CD4-positive, alpha-beta T cell treated with Interleukin-21 for 1 hour (primary cell): Measurements from ENCODE around the gene EPN2.

Experiments used
- DNase-seq: peaks from one replicate; pipeline ENCODE4 v3.0.0-alpha.2; 2020

Gene EPN2

DNA sequence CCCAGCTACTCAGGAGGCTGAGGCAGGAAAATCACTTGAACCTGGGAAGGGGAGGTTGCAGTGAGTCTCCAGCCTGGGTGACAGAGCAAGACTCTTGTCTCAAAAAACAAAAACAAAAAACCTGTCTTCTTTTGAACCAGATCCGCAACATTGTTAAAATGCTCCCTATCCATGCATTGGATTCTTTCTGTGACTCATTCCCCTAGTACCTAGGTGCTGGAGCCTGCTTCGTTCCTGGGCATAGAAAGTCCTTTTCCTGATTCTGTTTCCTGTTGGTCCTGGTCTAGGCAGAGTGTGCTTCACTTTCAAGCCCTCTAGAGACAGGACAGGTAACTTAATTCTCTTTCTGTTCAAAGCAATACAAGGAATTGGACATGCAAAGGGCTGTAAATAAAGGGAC, 5.2 kb downstream of the EPN2 start:
- no peak for DNase-seq

DNA sequence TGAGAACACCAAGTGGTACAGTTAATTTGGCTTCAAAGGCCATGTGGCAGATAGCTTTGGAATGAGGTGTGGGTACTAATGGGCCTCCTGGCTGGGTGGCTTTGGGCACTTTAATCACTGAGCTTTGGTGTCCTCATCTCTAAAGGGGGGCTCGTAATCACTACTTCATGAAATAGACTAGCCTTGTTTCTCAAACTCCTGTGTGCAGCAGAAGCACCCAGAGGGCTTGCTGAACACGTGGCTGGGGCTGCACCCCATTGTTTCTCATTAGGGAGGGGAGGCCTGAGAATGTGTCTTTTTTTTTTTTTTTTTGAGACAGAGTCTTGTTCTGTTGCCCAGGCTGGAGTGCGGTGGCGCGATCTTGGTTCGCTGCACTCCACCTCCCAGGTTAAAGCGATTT, 5.8 kb downstream of the EPN2 start:
- no peak for DNase-seq

DNA sequence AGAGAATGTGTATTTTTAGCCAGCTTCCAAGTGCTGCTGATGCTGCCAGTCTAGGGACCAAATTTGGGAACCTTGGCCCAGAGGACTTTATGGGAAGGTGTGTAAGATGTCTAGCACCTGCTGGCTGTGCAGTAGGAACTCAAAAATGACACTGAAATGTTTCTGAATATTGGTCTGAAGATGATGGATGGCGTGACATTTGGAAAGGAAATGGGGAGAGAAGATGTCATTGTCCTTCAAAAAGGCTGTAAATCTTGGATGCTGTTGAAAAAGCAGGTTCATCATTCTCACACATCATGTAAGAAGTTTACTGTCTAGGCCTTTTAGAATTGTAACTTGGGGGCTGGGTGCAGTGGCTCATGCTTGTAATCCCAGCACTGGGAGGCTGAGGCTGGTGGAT, 6.7 kb downstream of the EPN2 start:
- DNase-seq: no peak

DNA sequence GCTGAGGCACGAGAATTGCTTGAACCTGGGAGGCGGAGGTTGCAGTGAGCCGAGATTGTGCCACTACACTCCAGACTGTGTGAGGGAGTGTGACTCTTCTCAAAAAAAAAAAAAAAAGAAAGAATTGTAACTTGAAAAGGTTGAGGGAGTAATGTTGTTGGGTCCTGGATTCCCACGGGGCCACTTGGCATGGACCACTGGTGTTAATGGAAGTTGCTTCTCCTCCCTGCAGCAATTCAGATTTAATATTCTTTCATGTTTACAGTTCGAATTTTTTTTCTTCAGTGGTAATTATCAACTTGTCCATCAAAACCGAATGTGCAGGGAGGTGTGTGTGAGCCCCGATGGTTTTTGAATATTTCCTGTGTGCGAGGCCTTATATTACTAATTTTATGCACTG, 7.2 kb downstream of the EPN2 start:
- no peak for DNase-seq

DNA sequence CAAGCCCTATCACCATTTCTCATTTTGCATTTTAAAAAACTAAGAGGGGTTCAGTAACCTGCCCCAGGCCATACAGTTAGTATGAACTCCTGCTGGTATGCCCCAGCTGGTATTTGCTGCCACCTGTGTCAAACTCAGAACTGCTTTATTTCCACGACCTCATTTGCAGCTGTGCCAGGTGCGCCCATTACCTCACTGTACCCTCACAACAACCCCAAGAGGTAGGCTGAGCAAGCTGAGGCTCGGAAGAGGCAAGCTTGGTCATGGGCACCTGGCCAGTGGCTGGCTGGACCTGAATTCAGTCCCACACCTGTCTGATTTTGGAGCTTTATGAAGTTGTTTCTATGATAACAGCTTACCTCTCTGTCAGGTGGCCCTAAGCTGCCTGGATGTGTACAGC, 7.6 kb downstream of the EPN2 start:
- DNase-seq: no peak

DNA sequence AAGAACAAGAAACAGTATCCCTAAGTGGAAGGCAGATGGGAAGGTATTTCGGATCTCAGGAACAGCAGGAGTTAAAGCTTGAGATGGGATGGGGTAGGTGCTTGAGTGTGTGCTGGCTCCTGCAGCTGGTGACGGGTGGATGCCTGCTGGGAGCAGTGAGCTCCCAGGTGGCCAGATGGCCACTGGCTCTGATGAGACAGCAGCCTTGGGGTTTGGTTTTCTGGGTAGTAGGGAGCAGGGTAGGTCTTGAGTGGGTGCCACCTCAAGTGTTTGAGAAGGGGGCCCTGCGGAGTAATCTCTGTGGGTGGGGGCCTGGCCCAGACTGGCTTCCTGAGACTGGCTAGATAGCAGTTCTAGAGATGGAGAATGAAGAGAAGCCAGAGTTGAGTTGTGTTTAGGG, 10.3 kb downstream of the EPN2 start:
- no peak for DNase-seq

DNA sequence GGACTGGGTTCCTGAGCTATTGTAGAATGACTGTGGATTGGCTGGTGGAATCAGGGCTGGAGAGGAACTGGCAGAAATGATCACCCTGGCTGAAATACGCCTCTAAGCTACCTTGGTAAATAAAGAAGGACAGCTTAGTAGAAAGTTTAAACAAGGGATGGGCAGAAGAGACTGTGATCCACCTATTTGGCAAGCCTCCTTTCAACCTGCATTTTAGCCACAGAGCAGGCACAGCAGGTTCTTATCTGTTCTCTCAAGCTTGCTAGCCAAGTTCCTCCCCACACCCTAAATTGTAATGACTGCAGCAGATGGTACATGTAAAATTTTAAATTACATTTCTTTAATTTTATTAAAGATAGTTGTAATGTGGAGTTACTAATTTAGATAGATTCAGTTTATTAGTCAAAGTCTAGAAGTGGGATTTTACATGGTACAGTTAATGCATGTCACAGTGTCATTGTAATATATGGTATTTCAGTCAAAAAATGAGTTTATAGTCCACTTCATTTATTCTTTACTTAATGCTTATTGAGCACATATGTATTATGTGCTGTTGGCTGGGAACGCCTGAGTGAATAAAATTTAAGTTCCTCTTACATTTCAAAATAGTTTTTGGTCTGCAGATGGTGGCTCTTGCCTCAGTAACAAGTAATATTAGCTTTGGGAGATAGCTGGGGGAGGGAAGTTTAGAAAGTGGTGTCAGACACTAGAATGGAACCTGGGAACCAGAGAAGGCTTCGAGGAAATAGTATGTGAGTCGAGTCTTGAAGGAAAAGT, 11.2 kb downstream of the EPN2 start:
- no peak for DNase-seq

DNA sequence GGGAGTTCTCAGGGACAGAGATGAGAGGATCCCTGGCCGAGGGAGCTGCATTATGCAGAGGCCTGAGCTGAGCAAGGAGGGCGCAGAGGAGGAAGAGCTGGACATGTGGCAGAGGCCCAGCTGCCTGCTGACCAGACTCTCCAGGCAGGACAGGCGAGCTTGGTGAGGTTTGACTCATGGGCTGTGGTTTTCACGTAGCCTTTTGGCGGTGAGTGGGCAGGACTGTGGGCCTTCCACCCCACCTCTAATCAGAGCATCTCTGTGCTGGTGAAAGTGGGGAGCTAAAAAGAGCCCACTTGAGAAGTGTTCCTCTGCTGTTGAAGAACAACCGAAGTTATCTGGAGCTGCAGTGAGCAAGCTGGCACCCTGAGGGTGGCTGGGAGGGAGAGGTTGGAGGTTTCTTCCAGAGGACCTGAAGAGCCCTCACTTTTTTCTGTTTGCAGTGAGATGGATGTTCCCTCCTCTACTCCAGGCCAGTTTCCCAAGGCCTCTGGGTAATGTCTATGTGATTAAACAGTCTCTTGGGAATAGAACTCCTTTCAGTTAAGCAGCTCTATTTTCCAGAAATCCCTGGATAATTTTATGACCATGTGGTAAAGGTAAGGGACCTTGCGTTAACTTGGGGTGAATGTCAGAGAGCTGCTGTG, 11.9 kb downstream of the EPN2 start:
- DNase-seq: no peak

DNA sequence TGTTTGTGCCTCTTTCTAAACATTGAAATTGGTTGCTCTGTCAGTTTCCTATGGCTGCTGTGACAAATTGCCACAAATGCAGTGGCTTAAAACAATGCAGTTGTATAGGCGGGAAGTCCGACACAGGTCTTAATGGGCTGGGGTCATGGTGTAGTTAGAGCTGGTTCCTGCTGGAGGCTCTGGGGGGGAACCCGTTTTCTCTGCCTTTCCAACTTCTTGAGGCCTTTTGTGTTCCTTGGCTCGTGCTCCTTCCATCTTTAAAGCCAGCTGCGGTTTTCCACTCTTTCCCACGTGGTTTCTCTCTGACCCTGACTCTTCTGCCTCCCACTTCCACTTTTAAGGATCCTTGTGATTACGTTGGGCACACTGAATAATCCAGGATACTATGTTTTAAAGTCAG, 12.5 kb downstream of the EPN2 start:
- no peak for DNase-seq

GRCh38 chr17:19250421-19251173, 13.4 kb downstream of the EPN2 start:
- no peak for DNase-seq

DNA sequence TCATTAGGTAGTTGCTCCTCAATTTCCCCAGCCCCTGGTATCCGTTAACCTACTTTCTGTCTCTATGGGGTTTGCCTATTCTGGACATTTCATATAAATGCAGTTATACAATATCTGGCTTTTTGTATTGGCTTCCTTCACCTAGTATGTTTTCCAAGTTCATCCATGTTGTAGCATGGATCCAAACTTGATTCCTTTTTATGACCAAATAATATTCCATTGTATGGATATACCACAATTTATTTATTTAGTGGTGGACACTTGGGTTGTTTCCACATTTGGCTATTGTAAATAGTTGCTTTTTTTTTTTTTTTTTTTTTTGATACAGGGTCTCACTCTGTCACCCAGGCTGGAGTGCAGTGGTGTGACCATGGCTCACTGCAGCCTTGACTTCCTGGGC, 15.9 kb downstream of the EPN2 start:
- DNase-seq: no peak

DNA sequence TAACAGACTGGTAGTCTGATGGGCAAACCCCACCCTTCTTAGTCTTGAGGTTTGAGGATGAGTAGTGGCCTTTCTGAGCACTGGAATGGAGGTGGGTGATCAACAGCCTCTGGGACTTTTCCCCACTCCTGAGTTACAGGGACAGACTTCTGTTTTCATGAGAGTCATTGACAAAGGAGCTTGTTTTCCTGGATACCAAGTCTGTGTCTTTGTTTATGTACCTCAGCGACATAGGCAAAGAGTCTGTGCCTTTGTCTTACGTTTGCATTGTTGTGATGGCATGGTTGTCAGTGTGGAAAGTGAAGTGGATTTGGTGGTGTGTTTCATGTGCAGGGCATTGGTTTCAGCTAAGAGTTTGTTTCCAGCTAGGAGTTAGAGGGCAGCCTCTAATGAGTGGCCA, 17.5 kb downstream of the EPN2 start:
- no peak for DNase-seq

GRCh38 chr17:19255279-19255678, 18.1 kb downstream of the EPN2 start:
- DNase-seq: no peak

- DNase-seq: no peak
These were observed 21.2 kb downstream of the EPN2 start for GRCh38 chr17:19258371-19258770.

DNA sequence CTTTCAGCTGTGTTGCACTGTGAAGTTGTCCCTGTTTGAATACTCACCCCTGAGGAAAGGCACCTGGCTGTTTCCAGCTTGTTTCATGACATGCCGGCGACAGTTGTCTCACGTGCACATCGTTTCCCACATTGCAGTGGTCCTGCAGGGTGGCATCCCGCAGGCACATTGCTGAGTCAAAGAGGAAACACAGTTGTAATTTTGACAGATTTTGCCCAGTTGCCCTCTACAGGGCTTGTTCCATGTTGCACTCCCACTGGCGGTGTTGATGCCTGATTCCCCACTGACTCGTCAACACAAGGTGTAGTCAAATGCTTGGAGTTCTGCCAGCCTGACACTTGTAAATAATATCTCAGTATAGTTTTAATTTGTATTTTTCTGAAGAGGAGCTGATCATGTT, 23.8 kb downstream of the EPN2 start:
- no peak for DNase-seq

GRCh38 chr17:19261426-19261825, 24.3 kb downstream of the EPN2 start:
- no peak for DNase-seq

- no peak for DNase-seq
These were observed 25.8 kb downstream of the EPN2 start for GRCh38 chr17:19262650-19263631.

DNA sequence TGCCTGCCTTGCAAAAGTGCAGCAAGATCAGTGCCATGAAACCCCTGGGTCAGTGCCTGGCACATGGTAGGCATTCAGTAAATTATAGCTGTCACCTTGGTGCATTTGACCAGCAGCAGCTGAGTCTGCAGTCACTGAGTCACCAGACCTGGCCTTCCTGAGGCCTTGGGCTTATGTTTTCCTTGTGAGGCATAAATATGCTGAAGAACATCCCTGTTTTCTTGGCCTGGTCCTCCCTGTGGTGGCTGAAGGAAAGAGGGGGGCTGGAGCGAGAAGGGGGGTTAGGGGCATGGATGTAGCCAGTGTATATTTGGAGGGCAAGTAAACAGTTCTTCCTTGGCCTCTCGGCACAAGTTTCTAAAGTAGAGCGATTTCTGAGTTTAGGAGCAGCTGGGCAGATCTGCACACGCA, 26.5 kb downstream of the EPN2 start:
- no peak for DNase-seq

DNA sequence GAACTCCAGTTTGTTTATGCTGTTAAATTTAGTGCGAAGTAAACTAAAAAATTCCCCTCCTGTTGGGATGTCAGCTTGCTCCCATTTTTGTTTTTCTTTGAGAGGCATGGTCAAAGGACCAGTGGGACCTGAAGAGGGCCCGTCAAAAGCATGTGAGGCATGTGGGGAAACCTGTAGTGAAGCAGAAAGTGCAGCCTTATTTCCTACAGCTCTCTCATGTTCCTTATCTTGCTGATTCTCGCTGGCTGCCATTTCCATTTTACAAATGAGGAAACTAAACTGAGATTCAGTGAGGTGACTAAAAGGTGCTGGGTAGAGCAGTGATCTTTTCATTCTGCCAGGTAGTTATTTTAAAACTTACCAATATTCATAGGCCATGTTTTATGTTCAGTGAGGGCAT, 27.1 kb downstream of the EPN2 start:
- no peak for DNase-seq

DNA sequence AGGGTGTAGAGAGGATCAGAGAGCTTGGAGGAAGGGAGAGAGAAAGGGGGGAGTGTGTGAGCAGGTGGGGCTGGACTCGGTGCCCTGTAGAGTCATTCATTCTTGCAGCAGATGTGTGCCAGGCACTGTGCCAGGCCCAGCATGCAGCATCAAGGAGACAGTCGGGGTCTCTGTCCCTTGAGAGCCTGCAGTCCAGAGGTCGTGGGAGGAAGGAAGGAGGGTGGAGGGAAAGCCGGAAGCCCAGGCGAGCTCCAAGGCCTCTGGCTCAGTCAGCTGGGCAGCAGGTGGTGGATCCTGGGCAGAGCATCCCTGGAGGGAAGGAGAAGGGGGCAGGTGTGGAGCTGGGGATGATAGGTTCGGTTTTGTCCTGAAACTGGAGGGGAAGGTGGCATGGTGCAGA, 27.5 kb downstream of the EPN2 start:
- no peak for DNase-seq

GRCh38 chr17:19265755-19266154, 28.6 kb downstream of the EPN2 start:
- no peak for DNase-seq

GRCh38 chr17:19268611-19269010, 31.4 kb downstream of the EPN2 start:
- DNase-seq: no peak

GRCh38 chr17:19269106-19269505, 31.9 kb downstream of the EPN2 start:
- no peak for DNase-seq
